Measurements from ENCODE around the gene COL3A1. TPM values are rescaled to one million over a fixed set of nuclear protein-coding genes. Genes with fewer than 3 reads are reported as not detected.

Gene COL3A1
- total RNA-seq, 1 donor from 2014 or later = 123 TPM

GRCh38 chr2:188944442-188944841, 29.7 kb upstream of the COL3A1 start:
- H3K36me3 ChIP-seq = no peaks in the 10 kb centered on the region
- H3K4me1 ChIP-seq = no peaks in the 10 kb centered on the region
- DNase-seq (ENCODE audit: extremely low spot score in 2 of 2) = no peak
- no peak overlapping the region for H3K4me3 ChIP-seq
- H3K27me3 ChIP-seq = no peaks in the 10 kb centered on the region
- no peak overlapping the region for H3K27ac ChIP-seq
- H3K9me3 ChIP-seq = no peaks in the 10 kb centered on the region
- intact Hi-C loops (cut with DNase I) = no loop called here
- no peak for TF ChIP-seq POLR2AphosphoS5 (IDR thresholded peaks at IDR 0.05; ENCODE audit: insufficient read depth in 1 of 2, low read depth in 1 of 2)
- no peak for TF ChIP-seq CTCF (IDR thresholded peaks at IDR 0.05)
- no peak for TF ChIP-seq POLR2A (IDR thresholded peaks at IDR 0.05)

- H3K9me3 ChIP-seq = no peaks in the 10 kb centered on the region
- intact Hi-C loops (cut with DNase I) = no loop called here
- no peaks in the 10 kb centered on the region for H3K4me1 ChIP-seq
- H3K27ac ChIP-seq = no peak overlapping the region
- no peaks in the 10 kb centered on the region for H3K27me3 ChIP-seq
- no peak overlapping the region for H3K4me3 ChIP-seq
- TF ChIP-seq CTCF (IDR thresholded peaks at IDR 0.05) = no peak
- TF ChIP-seq POLR2AphosphoS5 (IDR thresholded peaks at IDR 0.05; ENCODE audit: insufficient read depth in 1 of 2, low read depth in 1 of 2) = no peak
- no peak for TF ChIP-seq POLR2A (IDR thresholded peaks at IDR 0.05)
- no peaks in the 10 kb centered on the region for H3K36me3 ChIP-seq
- DNase-seq (ENCODE audit: extremely low spot score in 2 of 2) = no peak
Observed at GRCh38 chr2:188949046-188949818, 24.9 kb upstream of the COL3A1 start.

GRCh38 chr2:188952901-188953300, 21.3 kb upstream of the COL3A1 start:
- TF ChIP-seq POLR2A (IDR thresholded peaks at IDR 0.05) (no peak), CTCF (IDR thresholded peaks at IDR 0.05) (no peak), POLR2AphosphoS5 (IDR thresholded peaks at IDR 0.05; ENCODE audit: insufficient read depth in 1 of 2, low read depth in 1 of 2) (no peak)
- DNase-seq (ENCODE audit: extremely low spot score in 2 of 2) = no peak
- no peaks in the 10 kb centered on the region for H3K36me3 ChIP-seq
- H3K27me3 ChIP-seq = no peaks in the 10 kb centered on the region
- no peaks in the 10 kb centered on the region for H3K9me3 ChIP-seq
- no peak overlapping the region for H3K4me3 ChIP-seq
- H3K4me1 ChIP-seq = no peaks in the 10 kb centered on the region
- no peak overlapping the region for H3K27ac ChIP-seq
- intact Hi-C loops (cut with DNase I) = no loop called here

GRCh38 chr2:188956290-188956689, 17.9 kb upstream of the COL3A1 start:
- no peak for DNase-seq (ENCODE audit: extremely low spot score in 2 of 2)
- TF ChIP-seq POLR2A (IDR thresholded peaks at IDR 0.05) (no peak), CTCF (IDR thresholded peaks at IDR 0.05) (no peak), POLR2AphosphoS5 (IDR thresholded peaks at IDR 0.05; ENCODE audit: insufficient read depth in 1 of 2, low read depth in 1 of 2) (no peak)

GRCh38 chr2:188956961-188957360, 17.2 kb upstream of the COL3A1 start:
- Histone ChIP-seq H3K27ac (no peak overlapping the region), H3K36me3 (no peaks in the 10 kb centered on the region), H3K27me3 (no peaks in the 10 kb centered on the region), H3K4me1 (no peaks in the 10 kb centered on the region), H3K9me3 (no peaks in the 10 kb centered on the region), H3K4me3 (no peak overlapping the region)
- no peak for DNase-seq (ENCODE audit: extremely low spot score in 2 of 2)
- intact Hi-C loops (cut with DNase I) = no loop called here
- TF ChIP-seq CTCF (IDR thresholded peaks at IDR 0.05) (no peak), POLR2A (IDR thresholded peaks at IDR 0.05) (no peak), POLR2AphosphoS5 (IDR thresholded peaks at IDR 0.05; ENCODE audit: insufficient read depth in 1 of 2, low read depth in 1 of 2) (no peak)

More at GRCh38 chr2:188956290-188956689, 17.9 kb upstream of the COL3A1 start:
- H3K4me3 ChIP-seq = no peak overlapping the region
- no peak overlapping the region for H3K27ac ChIP-seq
- no peaks in the 10 kb centered on the region for H3K9me3 ChIP-seq
- no peaks in the 10 kb centered on the region for H3K36me3 ChIP-seq
- no peaks in the 10 kb centered on the region for H3K27me3 ChIP-seq
- H3K4me1 ChIP-seq = no peaks in the 10 kb centered on the region
- intact Hi-C loops (cut with DNase I) = no loop called here

Measured in vagina (tissue), 2 donors.